Measurements from ENCODE around the gene SPDYC.
"Not testable (repeated sequence)": the region's sequence is repeated elsewhere in the genome, so short reads cannot be mapped to it uniquely, and the experiment has no call there.

SPDYC gene

GRCh38 chr11:65134240-65134951 is 35.6 kb upstream of the SPDYC start, which contains the start of gene SYVN1:
Gene SYVN1, minus strand, starts transcription at chr11:65134519. Its CDS starts 918 bp downstream, at chr11:65133601.
- DNase-seq (ENCODE audit: low read depth in 2 of 2), result peak; percentile 85 to 88

DNA sequence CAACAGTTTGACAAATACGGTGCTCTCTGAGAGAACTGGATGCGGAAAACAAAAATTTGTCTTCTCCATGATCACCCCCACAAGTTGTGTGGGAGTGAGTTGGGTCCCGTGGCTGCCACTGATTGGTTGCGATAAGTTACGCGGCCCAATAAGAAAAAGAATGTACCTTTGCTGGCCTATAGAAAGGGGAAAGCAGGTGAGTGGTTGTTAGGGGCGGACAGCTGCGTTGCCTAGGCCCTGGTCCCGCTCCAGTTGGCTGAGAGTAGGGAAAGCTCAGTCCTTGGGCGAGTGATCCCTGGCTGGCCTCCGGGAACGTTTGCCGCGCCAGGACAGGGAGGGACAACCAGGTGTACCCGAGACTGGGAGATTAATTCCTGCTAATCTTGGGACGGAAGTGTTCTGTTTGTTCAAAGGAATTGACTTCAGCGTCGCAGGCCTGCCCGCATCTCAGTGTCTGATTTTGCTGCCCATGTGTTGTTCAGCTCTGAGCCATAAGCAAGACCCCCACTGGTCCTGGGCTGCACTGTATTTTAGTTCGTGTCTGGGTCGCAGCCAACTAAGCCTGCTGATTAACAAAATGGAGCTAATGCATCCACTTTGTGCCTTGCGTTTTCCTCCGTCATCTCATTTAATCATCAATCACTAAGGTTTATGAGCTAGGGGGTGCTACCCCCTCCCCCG is 34.9 kb upstream of the SPDYC start:
- peak; percentile 72 to 73 for DNase-seq (ENCODE audit: low read depth in 2 of 2)

GRCh38 chr11:65135633-65136145 is 34.3 kb upstream of the SPDYC start:
- no peak for DNase-seq (ENCODE audit: low read depth in 2 of 2)

- no peak for DNase-seq (ENCODE audit: low read depth in 2 of 2)
These were observed 33.4 kb upstream of the SPDYC start for GRCh38 chr11:65136515-65137096.

GRCh38 chr11:65141896-65142494 is 28.0 kb upstream of the SPDYC start:
- no peak for DNase-seq (ENCODE audit: low read depth in 2 of 2)

DNA sequence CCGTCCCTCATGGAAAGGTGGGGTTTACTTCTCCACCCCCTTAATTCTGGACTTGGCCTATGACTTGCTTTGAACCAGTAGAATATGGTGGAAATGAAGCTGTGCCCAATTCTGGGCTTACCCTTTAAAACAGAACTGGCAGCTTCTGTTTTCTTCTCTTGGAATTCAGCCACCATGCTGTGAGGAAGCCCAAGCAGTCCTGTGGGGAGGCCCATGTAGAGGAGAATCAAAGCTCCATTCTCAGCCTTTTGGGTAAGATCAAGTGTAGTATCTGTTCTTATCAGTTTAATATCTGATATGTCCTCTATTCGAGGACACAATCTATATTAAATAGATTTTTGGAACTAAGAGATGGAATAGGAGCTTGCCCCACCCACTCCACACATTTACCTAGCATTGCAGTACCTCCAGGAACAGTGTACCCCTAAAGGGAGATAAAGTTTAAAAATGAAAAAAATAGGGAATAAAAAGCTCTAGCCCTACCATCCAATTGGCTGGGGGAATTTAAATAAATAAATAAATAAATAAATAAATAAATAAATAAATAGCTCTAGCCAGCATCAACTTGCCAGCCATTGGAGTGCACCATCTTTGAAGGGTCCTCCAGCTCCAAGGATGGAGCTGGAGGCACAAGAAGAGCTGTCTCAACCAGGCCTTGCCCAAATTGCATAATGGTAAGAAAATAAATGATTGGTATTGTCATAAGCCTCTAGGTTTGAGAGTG is 22.5 kb upstream of the SPDYC start:
- DNase-seq (ENCODE audit: low read depth in 2 of 2), result no peak

DNA sequence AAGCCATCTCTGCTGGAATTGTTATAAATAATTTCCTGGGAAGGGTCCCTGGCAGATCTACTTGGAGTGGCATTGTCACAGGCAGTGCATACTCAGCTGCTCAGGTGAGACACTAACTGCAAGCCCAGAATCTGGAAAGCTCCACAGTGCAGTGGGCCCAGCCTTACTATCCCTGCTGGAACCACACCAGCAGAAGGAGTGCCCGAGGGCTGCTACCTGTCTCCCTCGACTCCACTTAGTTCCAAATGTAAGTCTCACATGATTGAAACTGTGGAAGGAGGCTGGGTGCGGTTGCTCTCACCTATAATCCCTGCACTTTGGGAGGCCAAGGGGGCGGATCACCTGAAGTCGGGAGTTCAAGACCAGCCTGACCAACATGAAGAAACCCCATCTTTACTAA is 21.4 kb upstream of the SPDYC start:
- DNase-seq (ENCODE audit: low read depth in 2 of 2), result no peak

GRCh38 chr11:65150131-65150508 is 19.9 kb upstream of the SPDYC start:
- not testable (repeated sequence) for DNase-seq (ENCODE audit: low read depth in 2 of 2)

DNA sequence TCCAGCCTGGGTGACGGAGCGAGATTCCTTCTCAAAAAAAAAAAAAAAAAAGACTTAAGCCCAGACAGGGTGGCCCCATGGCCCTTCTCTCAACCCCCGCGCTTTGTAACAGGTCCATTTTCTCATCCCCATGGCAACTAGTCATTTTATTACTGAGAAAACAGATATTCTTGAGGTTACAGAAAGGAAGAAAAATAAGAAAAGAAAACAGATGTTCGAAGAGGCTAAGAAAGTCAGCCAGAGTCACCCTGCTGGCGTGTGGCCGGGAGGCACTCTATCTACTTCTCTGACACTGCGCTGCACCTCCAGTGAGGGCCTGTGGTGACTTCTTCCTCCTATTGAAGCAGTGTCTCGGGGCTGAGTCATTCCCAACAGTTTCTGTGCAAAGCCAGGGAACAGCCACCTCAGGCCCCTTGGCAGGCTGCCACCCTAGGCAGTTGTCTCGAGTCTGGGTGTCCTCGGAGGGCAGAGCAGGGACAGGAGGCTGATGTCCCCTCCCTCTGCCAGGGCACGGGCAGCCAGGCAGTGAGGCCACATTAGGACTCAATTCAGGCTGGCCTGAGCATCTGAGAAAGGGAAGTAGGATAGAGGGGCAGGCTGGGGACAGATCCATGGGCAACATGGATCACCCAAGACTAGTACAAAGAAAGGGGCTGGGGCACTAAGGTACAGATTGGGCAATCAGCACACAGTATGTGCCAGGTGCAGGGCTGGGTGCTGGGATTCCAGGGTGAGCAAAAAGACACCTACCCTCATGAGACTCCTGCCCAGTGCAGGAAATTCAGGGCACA is 19.3 kb upstream of the SPDYC start:
- peak; percentile 25 to 33 for DNase-seq (ENCODE audit: low read depth in 2 of 2)

DNA sequence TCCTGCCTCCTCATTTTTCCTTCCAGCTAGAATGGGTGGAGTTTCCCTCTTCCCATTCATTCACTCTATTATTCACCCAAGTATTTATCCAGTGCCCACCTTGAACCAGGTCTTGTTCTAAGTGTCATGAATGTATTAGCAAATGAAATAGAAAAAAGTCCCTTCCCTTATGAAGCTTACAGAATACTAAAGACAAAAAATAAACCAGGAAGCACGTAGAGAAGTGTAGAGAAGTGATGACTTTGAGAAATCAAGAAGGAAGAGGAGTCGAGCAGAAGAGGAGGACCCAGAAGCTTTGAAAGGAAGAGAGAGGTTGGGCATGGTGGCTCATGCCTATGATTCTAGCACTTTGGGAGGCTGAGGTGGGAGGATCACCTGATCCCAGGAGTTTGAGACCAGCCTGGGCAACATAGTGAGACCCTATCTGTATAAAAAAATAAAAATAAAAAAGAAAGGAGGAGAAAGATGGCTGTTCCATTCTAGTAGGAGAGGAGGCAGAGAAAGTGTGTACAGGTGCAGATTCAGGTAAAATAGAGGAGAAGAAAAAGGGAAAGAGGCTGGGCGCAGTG is 18.6 kb upstream of the SPDYC start:
- no peak for DNase-seq (ENCODE audit: low read depth in 2 of 2)

DNA sequence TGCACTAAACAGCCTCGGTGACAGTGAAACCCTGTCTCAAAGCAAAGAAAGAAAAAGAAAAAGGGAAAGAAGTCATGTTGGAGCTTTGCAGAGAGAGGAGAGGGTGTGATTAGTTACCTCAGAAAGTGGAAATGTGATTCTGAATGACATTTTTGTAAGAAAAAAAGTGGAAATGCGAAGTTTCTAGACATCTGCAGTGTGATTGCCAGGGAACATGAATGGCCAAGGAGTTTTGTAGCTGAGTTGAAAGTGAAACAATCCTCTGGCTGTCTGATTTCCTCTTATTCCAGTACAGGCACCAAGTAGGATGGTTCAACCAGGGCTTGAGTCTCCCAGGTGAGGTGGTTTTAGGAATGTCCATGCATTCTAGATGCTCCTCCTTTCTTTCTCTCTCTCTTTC is 17.9 kb upstream of the SPDYC start:
- no peak for DNase-seq (ENCODE audit: low read depth in 2 of 2)

- DNase-seq (ENCODE audit: low read depth in 2 of 2), result no peak
These were observed 13.8 kb upstream of the SPDYC start for GRCh38 chr11:65156256-65156655.

GRCh38 chr11:65156926-65157325 is 13.1 kb upstream of the SPDYC start:
- no peak for DNase-seq (ENCODE audit: low read depth in 2 of 2)

- no peak for DNase-seq (ENCODE audit: low read depth in 2 of 2)
These were observed 12.7 kb upstream of the SPDYC start for GRCh38 chr11:65157336-65157735.

DNA sequence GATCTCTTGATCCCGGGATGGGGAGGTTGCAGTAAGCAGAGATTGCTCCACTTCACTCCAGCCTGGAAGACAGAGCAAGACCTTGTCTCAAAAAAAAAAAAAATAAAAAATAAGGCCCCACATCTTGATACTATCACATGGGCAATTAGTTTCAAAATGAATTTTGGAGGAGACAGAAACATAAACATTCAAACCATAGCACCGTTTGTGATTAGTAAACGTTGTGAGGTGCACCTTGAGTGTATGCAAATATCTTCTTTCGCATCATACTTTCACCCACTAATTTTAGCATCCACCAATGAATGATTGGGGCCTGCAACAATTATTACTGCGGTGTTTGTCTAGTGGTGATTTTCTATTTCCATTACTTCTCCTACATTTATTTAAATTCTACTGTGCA is 11.0 kb upstream of the SPDYC start:
- DNase-seq (ENCODE audit: low read depth in 2 of 2), result no peak

DNA sequence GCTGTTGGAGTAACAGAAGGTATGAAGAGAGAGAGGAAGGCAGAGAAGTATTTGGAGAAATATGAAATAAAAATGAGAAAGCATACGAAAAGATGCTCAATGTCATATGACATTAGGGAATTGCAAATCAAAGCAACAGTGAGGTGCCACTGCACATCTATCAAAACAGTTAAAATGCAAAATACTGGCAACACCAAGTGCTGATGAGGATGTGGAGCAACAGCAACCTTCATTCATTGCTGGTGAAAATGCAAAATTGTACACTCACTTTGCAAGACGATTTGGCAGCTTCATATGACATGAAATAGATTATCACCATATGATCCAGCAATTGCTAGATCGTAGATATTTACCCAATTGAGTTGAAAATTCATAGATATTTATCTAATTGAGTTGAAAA is 9.4 kb upstream of the SPDYC start:
- no peak for DNase-seq (ENCODE audit: low read depth in 2 of 2)

- no peak for DNase-seq (ENCODE audit: low read depth in 2 of 2)
These were observed 6.3 kb upstream of the SPDYC start for GRCh38 chr11:65163684-65164083.

DNA sequence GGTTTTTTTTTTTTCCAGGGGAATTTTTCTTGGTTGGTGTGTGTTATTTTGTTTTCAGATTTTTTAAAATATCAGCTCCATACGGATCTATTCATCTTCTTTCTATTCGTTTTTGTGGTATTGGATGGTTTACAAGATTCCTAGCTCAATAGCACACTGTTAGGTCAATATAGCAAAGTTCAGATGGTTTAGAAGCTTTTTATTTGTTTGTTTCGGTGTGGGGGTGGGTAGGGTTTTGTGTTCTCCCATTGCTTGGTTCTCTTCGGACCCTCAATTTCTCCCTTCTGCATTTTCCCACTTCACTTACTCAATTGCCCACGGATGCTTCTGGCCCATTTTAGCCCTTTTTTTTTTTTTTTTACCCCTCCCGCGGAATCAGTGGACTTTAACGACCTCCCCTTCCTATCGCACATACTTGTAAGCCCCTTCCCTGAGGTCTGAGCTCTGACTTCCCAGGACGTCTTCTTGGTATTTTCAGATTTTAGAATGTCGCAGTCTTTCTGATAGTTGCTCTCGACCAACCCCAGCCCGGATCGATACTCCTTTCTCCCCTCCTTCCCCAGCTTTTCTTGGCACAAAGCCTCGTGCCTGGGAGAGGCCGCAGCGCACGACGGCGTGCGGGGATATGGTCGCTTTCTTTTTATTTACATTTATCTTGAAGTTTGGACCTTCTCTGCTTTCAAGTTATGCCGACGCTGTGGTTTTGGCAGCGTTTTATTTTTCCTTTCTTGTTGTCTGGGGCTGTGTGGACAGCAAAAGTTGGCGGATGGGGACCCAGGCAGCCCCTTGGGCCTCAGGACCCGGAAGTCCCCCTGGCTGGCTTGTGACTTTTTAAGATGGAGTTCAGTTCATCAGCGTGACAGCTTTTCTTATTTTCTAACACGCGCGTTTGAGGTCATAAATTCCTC is 4.4 kb upstream of the SPDYC start:
- no peak for DNase-seq (ENCODE audit: low read depth in 2 of 2)

GRCh38 chr11:65166893-65167292 is 3.1 kb upstream of the SPDYC start:
- no peak for DNase-seq (ENCODE audit: low read depth in 2 of 2)

GRCh38 chr11:65167656-65168055 is 2.4 kb upstream of the SPDYC start:
- no peak for DNase-seq (ENCODE audit: low read depth in 2 of 2)
